Fibroblast of skin of scalp (primary cell): ENCODE measurements around the gene ISLR.
A peak's percentile ranks its signal among the peaks of the same experiment; 100 is the strongest.

Experiments used
- DNase-seq: peaks from one replicate; pipeline ENCODE4 v3.0.0-alpha.2; 2013

Gene ISLR

GRCh38 chr15:74194572-74195559 lies 21.4 kb downstream of the ISLR start:
- DNase-seq = no peak

GRCh38 chr15:74196175-74196574 lies 22.7 kb downstream of the ISLR start:
- DNase-seq = peak; percentile 97

GRCh38 chr15:74197176-74197965 lies 23.9 kb downstream of the ISLR start:
- DNase-seq = no peak

GRCh38 chr15:74199297-74199652 lies 25.8 kb downstream of the ISLR start:
- no peak for DNase-seq

- peak; percentile 82 for DNase-seq
These were observed 26.9 kb downstream of the ISLR start for GRCh38 chr15:74200412-74200815.

- DNase-seq = no peak
These were observed 27.4 kb downstream of the ISLR start for GRCh38 chr15:74200871-74201419.

- DNase-seq = peak; percentile 51
These were observed 28.4 kb downstream of the ISLR start for GRCh38 chr15:74201710-74202420.

GRCh38 chr15:74202452-74203401 lies 29.2 kb downstream of the ISLR start, which contains the start of gene STRA6:
Gene STRA6 (minus strand): TSS chr15:74202787. CDS start chr15:74202267, 520 bp downstream.
- DNase-seq = peak; percentile 44

GRCh38 chr15:74203914-74204431 lies 30.5 kb downstream of the ISLR start:
- DNase-seq = peak; percentile 75

- DNase-seq = no peak
These were observed 32.1 kb downstream of the ISLR start for GRCh38 chr15:74205582-74205947.

GRCh38 chr15:74206801-74207281 lies 33.3 kb downstream of the ISLR start:
- DNase-seq = no peak

- DNase-seq = no peak
These were observed 34.3 kb downstream of the ISLR start for GRCh38 chr15:74207652-74208440.

- DNase-seq = no peak
These were observed 35.0 kb downstream of the ISLR start for GRCh38 chr15:74208496-74208895.

GRCh38 chr15:74208901-74209559 lies 35.5 kb downstream of the ISLR start:
- peak; percentile 70 for DNase-seq

- no peak for DNase-seq
These were observed 36.0 kb downstream of the ISLR start for GRCh38 chr15:74209560-74209958.

- DNase-seq = peak; percentile 86
These were observed 36.6 kb downstream of the ISLR start for GRCh38 chr15:74209997-74210671.

- no peak for DNase-seq
These were observed 37.2 kb downstream of the ISLR start for GRCh38 chr15:74210729-74211128.

GRCh38 chr15:74211656-74212055 lies 38.1 kb downstream of the ISLR start:
- DNase-seq = no peak

GRCh38 chr15:74212494-74212893 lies 39.0 kb downstream of the ISLR start:
- no peak for DNase-seq
